NCI-H460 (cell line): ENCODE data around the gene ZNF350. TPM values are rescaled to one million over a fixed set of nuclear protein-coding genes. Genes with fewer than 3 reads are reported as not detected.

Experiments used
- total RNA-seq: library from RNA; depleted of rRNA; stranded (reverse); fragments of >200 nt; shearing (Covaris generic); gene quantifications from 2 replicates; pipeline ENCODE4 v1.2.3, GENCODE V29; 2014; rRNA removed

Gene ZNF350
- total RNA-seq, 1 experiment from 2014 or later: 7.0 TPM

Other genes starting within 250 kb of the ZNF350 start
- not detected in 2 replicates for gene FPR1, start 235.0 kb downstream of the ZNF350 start, total RNA-seq
- not detected in 2 replicates for gene FPR2, start 225.7 kb downstream of the ZNF350 start, total RNA-seq
- not detected in 2 replicates for gene FPR3, start 191.7 kb downstream of the ZNF350 start, total RNA-seq
- gene ZNF577, start 98.9 kb downstream of the ZNF350 start, total RNA-seq: 0.63 and 1.0 TPM in 2 replicates
- 0.49 and 1.3 TPM in 2 replicates for gene ZNF649, start 81.8 kb downstream of the ZNF350 start, total RNA-seq
- gene ZNF613, start 59.4 kb downstream of the ZNF350 start, total RNA-seq: 5.7 and 6.3 TPM in 2 replicates
- 7.3 and 7.9 TPM in 2 replicates for gene ZNF615, start 21.4 kb upstream of the ZNF350 start, total RNA-seq
- gene ZNF614, start 41.5 kb upstream of the ZNF350 start, total RNA-seq: 10.9 and 14.4 TPM in 2 replicates
- gene ZNF432, start 62.0 kb upstream of the ZNF350 start, total RNA-seq: 4.6 and 6.3 TPM in 2 replicates
- gene ZNF841, start 108.9 kb upstream of the ZNF350 start, total RNA-seq: 8.8 and 9.9 TPM in 2 replicates
- 5.1 and 5.7 TPM in 2 replicates for gene ZNF616, start 153.1 kb upstream of the ZNF350 start, total RNA-seq
- gene ZNF836, start 184.8 kb upstream of the ZNF350 start, total RNA-seq: 2.0 and 3.0 TPM in 2 replicates
- gene PPP2R1A, start 203.2 kb upstream of the ZNF350 start, total RNA-seq: 104 and 111 TPM in 2 replicates